ENCODE data around the gene LRP1B.
"Not testable (repeated sequence)": the region's sequence is repeated elsewhere in the genome, so short reads cannot be mapped to it uniquely, and the experiment has no call there.

LRP1B gene

GRCh38 chr2:142104134-142104758, 26.6 kb downstream of the LRP1B start:
- DNase-seq (ENCODE audit: low read depth, low spot score) = no peak

- no peak for DNase-seq (ENCODE audit: low read depth, low spot score)
These were observed 29.8 kb downstream of the LRP1B start for GRCh38 chr2:142100970-142101369.

- DNase-seq (ENCODE audit: low read depth, low spot score) = no peak
These were observed 30.5 kb downstream of the LRP1B start for GRCh38 chr2:142100139-142100873.

- DNase-seq (ENCODE audit: low read depth, low spot score) = no peak
These were observed 33.1 kb downstream of the LRP1B start for GRCh38 chr2:142097711-142098110.

GRCh38 chr2:142095647-142096046, 35.2 kb downstream of the LRP1B start:
- DNase-seq (ENCODE audit: low read depth, low spot score) = no peak

GRCh38 chr2:142094233-142094632, 36.6 kb downstream of the LRP1B start:
- DNase-seq (ENCODE audit: low read depth, low spot score) = no peak

- no peak for DNase-seq (ENCODE audit: low read depth, low spot score)
These were observed 42.7 kb downstream of the LRP1B start for GRCh38 chr2:142088058-142088568.

- DNase-seq (ENCODE audit: low read depth, low spot score) = not testable (repeated sequence)
These were observed 43.2 kb downstream of the LRP1B start for GRCh38 chr2:142087585-142087984.

- no peak for DNase-seq (ENCODE audit: low read depth, low spot score)
These were observed 48.4 kb downstream of the LRP1B start for GRCh38 chr2:142082368-142082767.

- no peak for DNase-seq (ENCODE audit: low read depth, low spot score)
These were observed 54.5 kb downstream of the LRP1B start for GRCh38 chr2:142076317-142076716.

GRCh38 chr2:142075826-142076225, 55.0 kb downstream of the LRP1B start:
- DNase-seq (ENCODE audit: low read depth, low spot score) = no peak

GRCh38 chr2:142069251-142069888, 61.4 kb downstream of the LRP1B start:
- DNase-seq (ENCODE audit: low read depth, low spot score) = no peak

- no peak for DNase-seq (ENCODE audit: low read depth, low spot score)
These were observed 65.1 kb downstream of the LRP1B start for GRCh38 chr2:142065700-142066099.

GRCh38 chr2:142065156-142065555, 65.7 kb downstream of the LRP1B start:
- DNase-seq (ENCODE audit: low read depth, low spot score) = no peak

- DNase-seq (ENCODE audit: low read depth, low spot score) = no peak
These were observed 69.1 kb downstream of the LRP1B start for GRCh38 chr2:142061733-142062132.

GRCh38 chr2:142058149-142058548, 72.7 kb downstream of the LRP1B start:
- no peak for DNase-seq (ENCODE audit: low read depth, low spot score)

GRCh38 chr2:142056784-142057183, 74.0 kb downstream of the LRP1B start:
- no peak for DNase-seq (ENCODE audit: low read depth, low spot score)

- no peak for DNase-seq (ENCODE audit: low read depth, low spot score)
These were observed 78.5 kb downstream of the LRP1B start for GRCh38 chr2:142052220-142052863.

- DNase-seq (ENCODE audit: low read depth, low spot score) = no peak
These were observed 82.2 kb downstream of the LRP1B start for GRCh38 chr2:142048581-142048980.

GRCh38 chr2:142045641-142046040, 85.2 kb downstream of the LRP1B start:
- DNase-seq (ENCODE audit: low read depth, low spot score) = no peak

GRCh38 chr2:142044197-142044596, 86.6 kb downstream of the LRP1B start:
- DNase-seq (ENCODE audit: low read depth, low spot score) = no peak

- no peak for DNase-seq (ENCODE audit: low read depth, low spot score)
These were observed 88.1 kb downstream of the LRP1B start for GRCh38 chr2:142042536-142043199.

Measured in smooth muscle cell of the brain vasculature (primary cell).